IMR-90 (cell line): ENCODE data around the gene NAP1L1. TPM values are rescaled to one million over a fixed set of nuclear protein-coding genes. Genes with fewer than 3 reads are reported as not detected.

ENCODE experiments used
- ATAC-seq: fragments of 200-7000 bp; cut with Tn5 transposase; 2 replicates; pipeline ENCODE4 v1.9.1; 2020; ENCODE audit warnings: low read depth, mild to moderate bottlenecking, moderate library complexity
- BruUV-seq: library from RNA; stranded (reverse); fragments of 400-500 nt; replicated peaks from 2 replicates; lab custom pipeline; 2021; lab: Mats Ljungman, UMichigan
- CTCF ChIA-PET: fragments of 300-600 bp; formaldehyde crosslinking; extraction: SDS; loops from one replicate; lab custom pipeline; 2021; ENCODE audit warnings: antibody characterized with exemption; lab: Yijun Ruan, JAX
- POLR2A ChIA-PET: fragments of 300-600 bp; sonication (Branson Sonifier 250); formaldehyde crosslinking; loops from one replicate; lab custom pipeline; 2022; ENCODE audit warnings: antibody characterized with exemption; ENCODE audit not compliant: unreplicated experiment; lab: Charles Lee
- DNase-seq: peaks from one replicate; pipeline ENCODE4 v3.0.0; 2013
- H2AFZ ChIP-seq: replicated peaks from 2 replicates; pipeline ENCODE3; 2013; ENCODE audit warnings: low read length, mild to moderate bottlenecking; ENCODE audit not compliant: poor library complexity
- H2AK5ac ChIP-seq: 2 replicates; pipeline ENCODE4 v1.6.1; 2013; ENCODE audit warnings: low read depth, low read length, inconsistent platforms
- H2AK9ac ChIP-seq: replicated peaks from 2 replicates; pipeline ENCODE3; 2013; ENCODE audit warnings: mild to moderate bottlenecking, low read depth, low read length, moderate library complexity; ENCODE audit not compliant: poor library complexity
- H2BK120ac ChIP-seq: 2 replicates; pipeline ENCODE4 v1.6.1; 2013; ENCODE audit warnings: low read depth, low read length, inconsistent platforms
- H2BK15ac ChIP-seq: 3 replicates; pipeline ENCODE4 v1.6.1; 2013; ENCODE audit warnings: low read depth, low read length, inconsistent platforms
- H2BK20ac ChIP-seq: 2 replicates; pipeline ENCODE4 v1.6.1; 2013; ENCODE audit warnings: low read depth, mild to moderate bottlenecking, inconsistent platforms, low read length, moderate library complexity
- H2BK5ac ChIP-seq: 2 replicates; pipeline ENCODE4 v1.6.1; 2013; ENCODE audit warnings: mild to moderate bottlenecking, low read depth, low read length, inconsistent platforms; ENCODE audit not compliant: poor library complexity, severe bottlenecking
- H3K14ac ChIP-seq: replicated peaks from 2 replicates; pipeline ENCODE4 v1.6.1; 2013; ENCODE audit warnings: low read depth, low read length, inconsistent platforms
- H3K18ac ChIP-seq: 2 replicates; pipeline ENCODE4 v1.6.1; 2013; ENCODE audit warnings: low read depth, low read length, control low read depth
- H3K23ac ChIP-seq: 2 replicates; pipeline ENCODE4 v1.6.1; 2013; ENCODE audit warnings: low read depth, low read length, inconsistent platforms
- H3K27ac ChIP-seq: 2 replicates; pipeline ENCODE4 v1.5.1; 2013; ENCODE audit warnings: mild to moderate bottlenecking, control low read depth, low read length; ENCODE audit not compliant: insufficient read depth
- H3K27me3 ChIP-seq: 2 replicates; pipeline ENCODE4 v1.6.1; 2013; ENCODE audit warnings: low read length; ENCODE audit not compliant: control insufficient read depth, insufficient read depth
- H3K36me3 ChIP-seq: 2 replicates; pipeline ENCODE4 v1.6.1; 2013; ENCODE audit warnings: low read length, mixed read lengths; ENCODE audit not compliant: control insufficient read depth, insufficient read depth
- H3K4ac ChIP-seq: 2 replicates; pipeline ENCODE4 v1.6.1; 2013; ENCODE audit warnings: low read depth, low read length, inconsistent platforms
- H3K4me1 ChIP-seq: 2 replicates; pipeline ENCODE4 v1.6.1; 2013; ENCODE audit warnings: low read length, mixed read lengths; ENCODE audit not compliant: control insufficient read depth, insufficient read depth
- H3K4me2 ChIP-seq: 2 replicates; pipeline ENCODE4 v1.6.1; 2013; ENCODE audit warnings: low read depth, mild to moderate bottlenecking, control low read depth, low read length, moderate library complexity
- H3K4me3 ChIP-seq: 2 replicates; pipeline ENCODE4 v1.5.1; 2013; ENCODE audit warnings: low read depth, mild to moderate bottlenecking, control low read depth, low read length, moderate library complexity; ENCODE audit not compliant: insufficient read depth
- H3K56ac ChIP-seq: 2 replicates; pipeline ENCODE4 v1.6.1; 2013; ENCODE audit warnings: low read length, inconsistent platforms; ENCODE audit not compliant: insufficient read depth; ENCODE audit errors: extremely low read depth
- H3K79me1 ChIP-seq, 2 experiments: 2 replicates each; pipeline ENCODE4 v1.6.1; 2013; ENCODE audit warnings: low read length in 2 of 2, inconsistent platforms in 1 of 2, low read depth in 1 of 2
- H3K9ac ChIP-seq: 2 replicates; pipeline ENCODE4 v1.6.1; 2013; ENCODE audit warnings: low read depth, low read length, control low read depth
- H3K9me1 ChIP-seq: 2 replicates; pipeline ENCODE4 v1.6.1; 2013; ENCODE audit warnings: low read length, inconsistent platforms; ENCODE audit not compliant: insufficient read depth
- H3K9me3 ChIP-seq: 2 replicates; pipeline ENCODE4 v1.6.1; 2013; ENCODE audit warnings: low read length; ENCODE audit not compliant: control insufficient read depth, insufficient read depth
- H4K20me1 ChIP-seq: 2 replicates; pipeline ENCODE4 v1.6.1; 2013; ENCODE audit warnings: low read length, inconsistent platforms; ENCODE audit not compliant: insufficient read depth
- H4K5ac ChIP-seq: 2 replicates; pipeline ENCODE4 v1.6.1; 2013; ENCODE audit warnings: mild to moderate bottlenecking, low read depth, low read length, control low read depth
- H4K8ac ChIP-seq, 2 experiments: 2 replicates each; pipeline ENCODE4 v1.6.1; 2013; ENCODE audit warnings: low read depth in 2 of 2, low read length in 2 of 2, control low read depth in 1 of 2, inconsistent platforms in 1 of 2
- H4K91ac ChIP-seq: 2 replicates; pipeline ENCODE4 v1.6.1; 2013; ENCODE audit warnings: low read depth, low read length, inconsistent platforms; ENCODE audit not compliant: insufficient read depth
- FOS ChIP-seq: fragments of 150-350 bp; IDR thresholded peaks from 2 replicates; pipeline ENCODE4 v1.6.1; 2016; ENCODE audit warnings: low read depth, low read length
- NFE2L2 ChIP-seq: fragments of 150-350 bp; IDR thresholded peaks from 2 replicates; pipeline ENCODE4 v1.6.1; 2016; ENCODE audit warnings: low read depth, mild to moderate bottlenecking, low read length
- WGBS, 2 experiments: methylation state at CpG; one replicate each; pipeline versions ENCODE4 v1.1.5 to v1.1.7; 2013; ENCODE audit warnings: missing lambda C conversion rate in 2 of 2; ENCODE audit not compliant: insufficient read length in 1 of 2; ENCODE audit errors: extremely low coverage in 2 of 2; 5-methylcytosine and 5-hydroxymethylcytosine counted together
- dilution Hi-C: fragments of 300-500 bp; cut with HindIII; formaldehyde crosslinking; loops from one replicate; pipeline ENCODE4 v1.14.3; 2018; ENCODE audit warnings: low sequenced_read_pairs; ENCODE audit not compliant: unreplicated experiment
- in situ Hi-C: fragments of 300-500 bp; cut with MboI; formaldehyde crosslinking; loops from 3 replicates; pipeline ENCODE4 v1.14.3; 2019; ENCODE audit warnings: low sequenced_read_pairs, inconsistent platforms, mixed read lengths
- intact Hi-C: fragments of 100-400 bp; cut with micrococcal nuclease; formaldehyde crosslinking; loops from 2 replicates; pipeline ENCODE4 v1.10.0; 2022
- polyA plus RNA-seq, 3 experiments: library from polyadenylated mRNA; depleted of rRNA; stranded (reverse); fragments of >200 nt; gene quantifications; 2 replicates each; pipeline ENCODE4 v1.2.3, GENCODE V29; 2012; ENCODE audit warnings: low replicate concordance in 1 of 3
- total RNA-seq: library from RNA; depleted of rRNA; stranded (reverse); fragments of >200 nt; gene quantifications from 2 replicates; pipeline ENCODE4 v1.2.3, GENCODE V29; 2012

Gene NAP1L1
- total and polyA plus RNA-seq, 2 of the 4 experiments (the other 2 are of a cell fraction) = 86.4 to 200 TPM

- POLR2A ChIA-PET = no interaction called here
- peak; percentile 77 for DNase-seq
These were observed 1.0 kb upstream of the NAP1L1 start for GRCh38 chr12:76085520-76085868.

More at GRCh38 chr12:76085520-76085868, 1.0 kb upstream of the NAP1L1 start:
- Histone ChIP-seq H2AFZ (no peak overlapping the region), H2BK20ac (peak overlapping the region; percentile 77), H3K4ac (peak overlapping the region; percentile 76; the same call in 1 of the 2 replicates), H3K56ac (0 out of 2 replicates have a peak overlapping the region, but pooled peaks have one; percentile 25), H3K4me3 (peak overlapping the region; percentile 57; the same call in 1 of the 2 replicates), H2BK120ac (peak overlapping the region; percentile 79; the same call in 1 of the 2 replicates), H3K4me2 (peak overlapping the region; percentile 79; the same call in 1 of the 2 replicates), H3K9me1 (peaks cover 3% of the 10 kb centered on the region; the same call in 1 of the 2 replicates), H3K27me3 (no peaks in the 10 kb centered on the region), H3K9me3 (no peaks in the 10 kb centered on the region), H2AK9ac (no peak overlapping the region), H2BK5ac (peak overlapping the region; percentile 75), H3K27ac (no peak overlapping the region), H3K14ac (peak overlapping the region; percentile 74), H2BK15ac (0 out of 3 replicates have a peak overlapping the region, but pooled peaks have one; percentile 3), H3K18ac (peak overlapping the region; percentile 62; the same call in 1 of the 2 replicates), H2AK5ac (no peak overlapping the region), H3K36me3 (no peaks in the 10 kb centered on the region), H3K79me1 (peaks cover 0 to 9% of the 10 kb centered on the region in 2 experiments; a peak in 2 of 4 replicates), H4K5ac (no peak overlapping the region), H4K8ac (peak overlapping the region; percentile 5 to 64; a peak in 2 of 4 replicates), H3K9ac (peak overlapping the region; percentile 13; the same call in 1 of the 2 replicates), H4K91ac (no peak overlapping the region), H4K20me1 (peaks cover 32% of the 10 kb centered on the region), H3K4me1 (no peaks in the 10 kb centered on the region; the same call in 1 of the 2 replicates), H3K23ac (peak overlapping the region; percentile 71)
- CTCF ChIA-PET = no interaction called here
- BruUV-seq = no TSS peak
- dilution Hi-C loops = no loop called here
- WGBS, 2 experiments = no CpG with 5 or more reads among the region's 5 CpGs
- in situ Hi-C loops = no loop called here
- ATAC-seq = no peak
- intact Hi-C loops = loop anchor here (2.0 kb wide), 2 partner anchors 73 to 499 kb away; no protein-coding TSS in a partner anchor
- TF ChIP-seq NFE2L2 = peak; percentile 36; the same call in 1 of the 2 replicates
- TF ChIP-seq FOS = no peak
